OCI-LY1 (cell line): ENCODE results near the gene HS3ST2.

ENCODE experiments used
- H2AFZ ChIP-seq: fragments of 200-600 bp; sonication (generic), shearing (Covaris generic); 2 replicates; pipeline ENCODE4 v1.6.0; 2014; ENCODE audit warnings: antibody characterized with exemption, mild to moderate bottlenecking, low read length
- H3F3A ChIP-seq: fragments of 200-600 bp; sonication (generic), shearing (Covaris generic); 2 replicates; pipeline ENCODE4 v1.6.0; 2014; ENCODE audit warnings: mild to moderate bottlenecking, antibody characterized with exemption, low read length, moderate library complexity; ENCODE audit not compliant: insufficient read depth
- H3K27ac ChIP-seq: fragments of 200-600 bp; sonication (generic); 2 replicates; pipeline ENCODE4 v1.5.1; 2014; ENCODE audit warnings: low read length, mixed run types, mild to moderate bottlenecking, low read depth; ENCODE audit not compliant: poor library complexity, severe bottlenecking
- H3K27me3 ChIP-seq: fragments of 200-600 bp; sonication (generic); 2 replicates; pipeline ENCODE4 v1.6.0; 2014; ENCODE audit warnings: antibody characterized with exemption, mild to moderate bottlenecking, low read length, moderate library complexity; ENCODE audit not compliant: insufficient read depth
- H3K36me3 ChIP-seq: fragments of 200-600 bp; sonication (generic); 2 replicates; pipeline ENCODE4 v1.6.1; 2014; ENCODE audit warnings: mild to moderate bottlenecking, antibody characterized with exemption, low read length, moderate library complexity, mixed read lengths; ENCODE audit not compliant: insufficient read depth
- H3K4me1 ChIP-seq: fragments of 200-600 bp; sonication (generic); 2 replicates; pipeline ENCODE4 v1.5.1; 2014; ENCODE audit warnings: mild to moderate bottlenecking, low read length, moderate library complexity; ENCODE audit not compliant: insufficient read depth, severe bottlenecking
- H3K4me2 ChIP-seq: fragments of 200-600 bp; sonication (generic), shearing (Covaris generic); 2 replicates; pipeline ENCODE4 v1.6.1; 2014; ENCODE audit warnings: low read length
- H3K4me3 ChIP-seq: fragments of 200-600 bp; sonication (generic); 2 replicates; pipeline ENCODE4 v1.5.1; 2014; ENCODE audit warnings: low read length, low read depth, mild to moderate bottlenecking, mixed read lengths; ENCODE audit not compliant: poor library complexity, severe bottlenecking
- H3K79me2 ChIP-seq: fragments of 200-600 bp; shearing (Covaris generic); 2 replicates; pipeline ENCODE4 v1.6.1; 2016; ENCODE audit warnings: mixed run types, low read length, mixed read lengths; ENCODE audit not compliant: insufficient read depth
- H3K9ac ChIP-seq: fragments of 200-600 bp; sonication (generic), shearing (Covaris generic); 2 replicates; pipeline ENCODE4 v1.6.1; 2014; ENCODE audit warnings: mild to moderate bottlenecking, low read length, mixed read lengths
- H3K9me2 ChIP-seq: fragments of 200-600 bp; sonication (generic), shearing (Covaris generic); 2 replicates; pipeline ENCODE4 v1.6.1; 2014; ENCODE audit warnings: low read depth, mild to moderate bottlenecking, low read length, mixed read lengths
- H3K9me3 ChIP-seq: fragments of 200-600 bp; shearing (Covaris generic); 2 replicates; pipeline ENCODE4 v1.6.1; 2014; ENCODE audit warnings: low read length, mixed read lengths
- H4K20me1 ChIP-seq: fragments of 200-600 bp; sonication (generic), shearing (Covaris generic); 2 replicates; pipeline ENCODE4 v1.6.0; 2016; ENCODE audit warnings: mild to moderate bottlenecking, low read length; ENCODE audit not compliant: insufficient read depth
- EZH2 ChIP-seq: fragments of 200-600 bp; sonication (generic), shearing (Covaris generic); IDR thresholded peaks from 2 replicates; pipeline ENCODE4 v1.8.0; 2017; ENCODE audit warnings: borderline replicate concordance, mixed run types, mild to moderate bottlenecking, antibody characterized with exemption, low read length, moderate library complexity, mixed read lengths
- TF ChIP-seq, protein P1 (sequence below): fragments of 200-600 bp; sonication (generic), shearing (Covaris generic); IDR thresholded peaks from 2 replicates; pipeline ENCODE4 v1.5.1; 2017; ENCODE audit warnings: mild to moderate bottlenecking, antibody characterized with exemption, low read length, moderate library complexity, mixed read lengths

Gene HS3ST2

GRCh38 chr16:22770866-22771265 lies 43.1 kb upstream of the HS3ST2 start:
- Histone ChIP-seq H3K27me3 (no peaks in the 10 kb centered on the region), H4K20me1 (no peaks in the 10 kb centered on the region), H3K9me3 (no peaks in the 10 kb centered on the region), H3K9ac (no peak overlapping the region), H3K36me3 (no peaks in the 10 kb centered on the region), H3K4me2 (no peak overlapping the region), H3K4me3 (no peak overlapping the region), H3K4me1 (no peaks in the 10 kb centered on the region), H3K79me2 (no peaks in the 10 kb centered on the region), H3F3A (no peaks in the 10 kb centered on the region), H3K27ac (no peak overlapping the region), H3K9me2 (no peaks in the 10 kb centered on the region), H2AFZ (no peak overlapping the region)
- no peak for TF ChIP-seq EZH2
- TF ChIP-seq, protein P1, sequence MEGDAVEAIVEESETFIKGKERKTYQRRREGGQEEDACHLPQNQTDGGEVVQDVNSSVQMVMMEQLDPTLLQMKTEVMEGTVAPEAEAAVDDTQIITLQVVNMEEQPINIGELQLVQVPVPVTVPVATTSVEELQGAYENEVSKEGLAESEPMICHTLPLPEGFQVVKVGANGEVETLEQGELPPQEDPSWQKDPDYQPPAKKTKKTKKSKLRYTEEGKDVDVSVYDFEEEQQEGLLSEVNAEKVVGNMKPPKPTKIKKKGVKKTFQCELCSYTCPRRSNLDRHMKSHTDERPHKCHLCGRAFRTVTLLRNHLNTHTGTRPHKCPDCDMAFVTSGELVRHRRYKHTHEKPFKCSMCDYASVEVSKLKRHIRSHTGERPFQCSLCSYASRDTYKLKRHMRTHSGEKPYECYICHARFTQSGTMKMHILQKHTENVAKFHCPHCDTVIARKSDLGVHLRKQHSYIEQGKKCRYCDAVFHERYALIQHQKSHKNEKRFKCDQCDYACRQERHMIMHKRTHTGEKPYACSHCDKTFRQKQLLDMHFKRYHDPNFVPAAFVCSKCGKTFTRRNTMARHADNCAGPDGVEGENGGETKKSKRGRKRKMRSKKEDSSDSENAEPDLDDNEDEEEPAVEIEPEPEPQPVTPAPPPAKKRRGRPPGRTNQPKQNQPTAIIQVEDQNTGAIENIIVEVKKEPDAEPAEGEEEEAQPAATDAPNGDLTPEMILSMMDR: no peak

DNA sequence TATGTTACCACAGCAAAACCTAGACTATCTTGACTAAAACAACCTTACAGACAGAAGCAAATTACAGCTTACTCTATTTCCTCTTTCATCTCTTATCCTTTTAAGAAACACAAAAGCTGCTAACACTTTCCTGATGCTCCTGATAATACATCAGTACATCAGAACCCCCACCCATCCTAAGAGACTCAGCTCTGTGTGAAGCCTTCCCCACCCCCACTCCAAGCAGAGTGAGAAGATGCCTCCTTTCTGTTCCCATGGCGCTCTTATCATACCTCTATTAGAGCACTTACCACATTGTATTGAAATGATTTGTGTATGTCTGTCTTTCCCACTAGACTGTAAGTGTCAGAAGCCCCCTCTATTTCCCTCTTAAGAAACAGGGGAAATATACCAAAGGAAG lies 42.4 kb upstream of the HS3ST2 start:
- no peak overlapping the region for H2AFZ ChIP-seq
- no peak overlapping the region for H3K4me3 ChIP-seq
- no peak overlapping the region for H3K4me2 ChIP-seq
- H3F3A ChIP-seq: no peaks in the 10 kb centered on the region
- TF ChIP-seq EZH2: no peak
- no peaks in the 10 kb centered on the region for H3K9me2 ChIP-seq
- no peak overlapping the region for H3K27ac ChIP-seq
- H3K4me1 ChIP-seq: no peaks in the 10 kb centered on the region
- no peaks in the 10 kb centered on the region for H3K36me3 ChIP-seq
- no peaks in the 10 kb centered on the region for H3K9me3 ChIP-seq
- no peaks in the 10 kb centered on the region for H3K79me2 ChIP-seq
- no peaks in the 10 kb centered on the region for H4K20me1 ChIP-seq
- H3K9ac ChIP-seq: no peak overlapping the region
- H3K27me3 ChIP-seq: no peaks in the 10 kb centered on the region; the same call in 1 of the 2 replicates

DNA sequence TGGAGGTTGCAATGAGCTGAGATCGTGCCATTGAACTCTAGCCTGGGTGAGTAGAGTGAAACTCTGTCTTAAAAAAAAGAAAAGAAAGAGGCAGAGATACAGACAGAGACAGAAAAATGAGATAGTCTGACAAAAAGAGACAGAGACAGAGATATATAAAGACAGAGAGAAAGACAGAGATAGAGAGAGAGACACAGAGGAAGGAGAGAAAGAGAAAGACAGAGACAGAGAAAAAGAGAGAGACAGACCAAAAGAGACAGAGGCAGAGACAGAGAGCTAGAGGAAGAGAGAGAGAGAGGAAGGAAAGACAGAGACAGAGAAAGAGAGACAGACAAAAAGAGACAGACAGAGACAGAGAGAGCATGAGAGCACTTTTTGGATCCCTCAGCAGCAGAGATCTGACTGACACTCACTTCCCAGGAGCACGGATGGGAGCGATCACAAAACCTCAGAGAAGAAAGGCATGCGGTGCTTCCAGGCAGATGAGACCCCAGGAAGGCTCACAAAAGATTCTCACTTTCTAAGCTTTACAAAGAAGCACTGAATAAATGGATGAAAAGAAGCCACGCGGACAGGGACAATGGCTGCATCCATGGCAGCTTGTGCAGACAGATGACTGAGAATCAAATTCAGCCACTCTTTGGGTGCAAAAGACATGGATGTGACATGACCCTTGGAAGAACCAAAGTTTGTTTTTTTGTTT lies 38.6 kb upstream of the HS3ST2 start:
- Histone ChIP-seq H3K9ac (no peak overlapping the region), H3K27me3 (no peaks in the 10 kb centered on the region; the same call in 1 of the 2 replicates), H3F3A (no peaks in the 10 kb centered on the region), H3K36me3 (no peaks in the 10 kb centered on the region), H3K4me3 (no peak overlapping the region), H2AFZ (no peak overlapping the region), H4K20me1 (no peaks in the 10 kb centered on the region), H3K79me2 (no peaks in the 10 kb centered on the region), H3K4me1 (no peaks in the 10 kb centered on the region), H3K9me2 (no peaks in the 10 kb centered on the region), H3K4me2 (no peak overlapping the region), H3K9me3 (no peaks in the 10 kb centered on the region), H3K27ac (no peak overlapping the region)
- TF ChIP-seq, protein P1: no peak
- no peak for TF ChIP-seq EZH2

GRCh38 chr16:22781480-22781879 lies 32.5 kb upstream of the HS3ST2 start:
- no peaks in the 10 kb centered on the region for H4K20me1 ChIP-seq
- H3K79me2 ChIP-seq: no peaks in the 10 kb centered on the region
- no peak overlapping the region for H3K4me2 ChIP-seq
- no peaks in the 10 kb centered on the region for H3K4me1 ChIP-seq
- H3K27me3 ChIP-seq: no peaks in the 10 kb centered on the region
- no peaks in the 10 kb centered on the region for H3K9me2 ChIP-seq
- H3K9me3 ChIP-seq: no peaks in the 10 kb centered on the region
- no peaks in the 10 kb centered on the region for H3F3A ChIP-seq
- no peak overlapping the region for H3K27ac ChIP-seq
- TF ChIP-seq, protein P1: no peak
- no peak for TF ChIP-seq EZH2
- no peak overlapping the region for H3K4me3 ChIP-seq
- no peaks in the 10 kb centered on the region for H3K36me3 ChIP-seq
- H2AFZ ChIP-seq: no peak overlapping the region
- no peak overlapping the region for H3K9ac ChIP-seq
